Chondrocyte (in vitro differentiated cells): ENCODE measurements around the gene UBASH3B. TPM values are rescaled to one million over a fixed set of nuclear protein-coding genes. Genes with fewer than 3 reads are reported as not detected.

ENCODE experiments used
- DNase-seq: peaks from one replicate; pipeline ENCODE4 v3.0.0; 2021; ENCODE audit warnings: mixed read lengths, low spot score
- H3K27ac Mint-ChIP-seq: one replicate; pipeline ENCODE4 v1.8.0; 2021; ENCODE audit warnings: mild to moderate bottlenecking, moderate library complexity, mixed read lengths; ENCODE audit not compliant: unreplicated experiment
- H3K27me3 Mint-ChIP-seq: 2 replicates; pipeline ENCODE4 v1.8.0; 2021; ENCODE audit warnings: low read depth, mixed read lengths
- H3K36me3 Mint-ChIP-seq: 2 replicates; pipeline ENCODE4 v1.8.0; 2021; ENCODE audit warnings: low read depth, mixed read lengths
- H3K4me1 Mint-ChIP-seq: 2 replicates; pipeline ENCODE4 v1.8.0; 2021; ENCODE audit warnings: low read depth, mild to moderate bottlenecking, mixed read lengths
- H3K4me3 Mint-ChIP-seq: one replicate; pipeline ENCODE4 v1.8.0; 2021; ENCODE audit warnings: mild to moderate bottlenecking, moderate library complexity, mixed read lengths; ENCODE audit not compliant: unreplicated experiment
- H3K9me3 Mint-ChIP-seq: 2 replicates; pipeline ENCODE4 v1.8.0; 2021; ENCODE audit warnings: low read depth, mixed read lengths
- total RNA-seq: library from RNA; stranded (reverse); gene quantifications from 3 replicates; pipeline ENCODE4 v1.2.1, GENCODE V29; 2021
- TF ChIP-seq, protein P1 (sequence below): fragments of 200-600 bp; sonication (generic); IDR thresholded peaks from 2 replicates; pipeline ENCODE4 v1.5.0; 2021; ENCODE audit warnings: antibody characterized with exemption, mild to moderate bottlenecking, moderate library complexity

Gene UBASH3B
- total RNA-seq, 1 donor from 2014 or later, result 14.4 TPM

GRCh38 chr11:122772945-122773344, 117.4 kb downstream of the UBASH3B start:
- TF ChIP-seq, protein P1, sequence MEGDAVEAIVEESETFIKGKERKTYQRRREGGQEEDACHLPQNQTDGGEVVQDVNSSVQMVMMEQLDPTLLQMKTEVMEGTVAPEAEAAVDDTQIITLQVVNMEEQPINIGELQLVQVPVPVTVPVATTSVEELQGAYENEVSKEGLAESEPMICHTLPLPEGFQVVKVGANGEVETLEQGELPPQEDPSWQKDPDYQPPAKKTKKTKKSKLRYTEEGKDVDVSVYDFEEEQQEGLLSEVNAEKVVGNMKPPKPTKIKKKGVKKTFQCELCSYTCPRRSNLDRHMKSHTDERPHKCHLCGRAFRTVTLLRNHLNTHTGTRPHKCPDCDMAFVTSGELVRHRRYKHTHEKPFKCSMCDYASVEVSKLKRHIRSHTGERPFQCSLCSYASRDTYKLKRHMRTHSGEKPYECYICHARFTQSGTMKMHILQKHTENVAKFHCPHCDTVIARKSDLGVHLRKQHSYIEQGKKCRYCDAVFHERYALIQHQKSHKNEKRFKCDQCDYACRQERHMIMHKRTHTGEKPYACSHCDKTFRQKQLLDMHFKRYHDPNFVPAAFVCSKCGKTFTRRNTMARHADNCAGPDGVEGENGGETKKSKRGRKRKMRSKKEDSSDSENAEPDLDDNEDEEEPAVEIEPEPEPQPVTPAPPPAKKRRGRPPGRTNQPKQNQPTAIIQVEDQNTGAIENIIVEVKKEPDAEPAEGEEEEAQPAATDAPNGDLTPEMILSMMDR, result no peak
- Mint-ChIP-seq H3K27me3 (no peaks in the 10 kb centered on the region), H3K4me1 (peaks cover 32% of the 10 kb centered on the region), H3K27ac (no peak overlapping the region), H3K9me3 (no peaks in the 10 kb centered on the region), H3K4me3 (no peak overlapping the region), H3K36me3 (no peaks in the 10 kb centered on the region)
- no peak for DNase-seq

DNA sequence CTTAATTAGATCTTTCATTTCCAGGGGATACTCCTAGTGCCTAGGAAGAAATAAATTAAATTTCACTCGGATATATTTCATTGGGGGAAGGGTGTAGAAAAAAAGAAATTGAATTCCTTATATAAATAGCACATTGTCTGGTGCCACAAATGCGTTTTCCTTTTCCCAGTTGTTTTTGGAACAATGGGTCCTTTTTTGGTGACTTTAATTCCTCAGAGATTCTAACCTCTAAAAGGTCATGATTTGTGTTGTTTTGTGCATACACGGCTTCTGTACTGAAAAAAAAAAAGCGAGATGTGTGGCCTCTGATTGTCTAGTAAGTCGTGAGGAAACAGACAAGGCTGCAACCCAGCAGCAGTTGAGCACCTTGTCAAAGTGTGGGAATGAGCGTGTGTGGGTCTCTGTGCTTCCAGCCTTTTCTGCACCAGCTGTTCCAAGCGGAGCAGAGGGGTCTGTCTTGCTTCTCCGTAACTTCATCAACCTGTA, 118.3 kb downstream of the UBASH3B start:
- H3K9me3 Mint-ChIP-seq, result no peaks in the 10 kb centered on the region
- H3K27ac Mint-ChIP-seq, result peak overlapping the region; percentile 30

DNA sequence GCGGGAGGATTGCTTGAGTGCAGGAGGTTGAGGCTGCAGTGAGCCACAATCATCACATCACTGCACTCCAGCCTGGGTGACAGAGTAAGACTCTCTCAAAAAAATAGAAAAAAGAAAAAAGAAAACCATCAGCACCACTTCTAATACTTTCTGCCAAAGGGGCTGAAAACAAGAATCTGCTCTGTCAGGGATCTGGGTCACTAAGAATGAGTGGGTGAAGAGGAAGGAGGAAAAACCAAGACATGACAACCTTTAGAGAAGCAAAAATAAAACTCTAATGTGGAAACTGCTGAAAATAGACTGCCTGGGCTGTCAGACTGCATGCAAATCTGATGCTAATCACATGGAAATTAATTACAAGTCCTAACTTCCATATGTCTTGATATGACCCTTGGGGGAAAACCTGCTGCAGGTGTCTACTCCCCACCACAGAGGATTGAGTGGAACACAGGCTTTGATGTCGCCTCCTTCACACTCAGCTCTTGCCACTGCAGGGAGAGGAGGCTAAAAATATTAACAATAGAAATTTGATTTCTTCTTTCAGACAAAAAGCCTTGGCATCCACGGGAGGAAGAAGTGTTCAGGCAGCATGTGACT, 120.3 kb downstream of the UBASH3B start:
- H3K27me3 Mint-ChIP-seq, result no peaks in the 10 kb centered on the region
- DNase-seq, result no peak
- H3K4me3 Mint-ChIP-seq, result no peak overlapping the region
- TF ChIP-seq, protein P1, result no peak
- no peaks in the 10 kb centered on the region for H3K9me3 Mint-ChIP-seq
- H3K36me3 Mint-ChIP-seq, result peaks cover 1% of the 10 kb centered on the region
- H3K27ac Mint-ChIP-seq, result no peak overlapping the region
- peaks cover 33% of the 10 kb centered on the region for H3K4me1 Mint-ChIP-seq

More for the DNA sequence above, 118.3 kb downstream of the UBASH3B start:
- Mint-ChIP-seq H3K4me1 (peaks cover 36% of the 10 kb centered on the region), H3K36me3 (no peaks in the 10 kb centered on the region), H3K27me3 (no peaks in the 10 kb centered on the region), H3K4me3 (no peak overlapping the region)
- DNase-seq, result no peak
- TF ChIP-seq, protein P1, result no peak

DNA sequence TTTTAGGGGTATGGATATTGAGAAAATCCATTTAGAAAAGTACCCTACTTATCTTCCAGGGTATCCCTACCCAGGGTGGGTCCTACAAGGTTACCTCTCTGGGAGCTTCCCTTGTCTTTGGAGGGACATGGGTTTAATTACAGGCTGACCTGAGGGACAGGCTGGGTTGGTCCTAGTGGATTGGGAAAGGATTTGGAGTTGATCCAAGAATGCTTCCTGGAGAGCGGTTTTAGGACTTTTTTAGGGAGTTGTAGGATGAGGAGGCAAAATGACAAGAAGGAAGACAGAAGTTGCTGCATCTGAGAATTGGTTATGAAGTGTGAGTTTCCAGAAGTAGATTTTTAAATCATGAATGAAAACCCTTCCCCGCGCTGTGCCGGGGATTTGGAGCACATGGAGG, 121.0 kb downstream of the UBASH3B start:
- peaks cover 40% of the 10 kb centered on the region for H3K4me1 Mint-ChIP-seq
- TF ChIP-seq, protein P1, result no peak

DNA sequence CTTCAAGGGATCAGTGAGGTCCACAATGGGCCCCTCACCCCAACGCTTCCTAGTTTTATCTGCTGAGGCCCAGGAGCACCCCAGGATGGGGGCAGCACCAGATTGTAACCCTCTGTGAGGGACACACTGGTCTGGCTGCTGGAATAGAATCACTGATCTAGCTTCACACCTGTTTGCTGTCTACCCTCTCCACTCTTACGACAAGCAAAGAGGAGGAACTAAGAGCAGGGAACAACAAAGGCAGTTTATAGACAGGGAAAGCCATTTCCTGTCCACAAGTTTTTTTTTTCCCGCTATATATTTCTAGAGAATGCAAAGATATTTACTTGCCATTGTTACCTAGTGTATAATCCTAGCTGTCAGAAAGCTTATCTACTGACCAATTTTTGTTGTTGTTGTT, 121.8 kb downstream of the UBASH3B start:
- TF ChIP-seq, protein P1, result no peak
- peaks cover 40% of the 10 kb centered on the region for H3K4me1 Mint-ChIP-seq
- H3K27me3 Mint-ChIP-seq, result no peaks in the 10 kb centered on the region
- H3K36me3 Mint-ChIP-seq, result peaks cover 1% of the 10 kb centered on the region
- H3K27ac Mint-ChIP-seq, result no peak overlapping the region
- no peak for DNase-seq
- no peaks in the 10 kb centered on the region for H3K9me3 Mint-ChIP-seq
- no peak overlapping the region for H3K4me3 Mint-ChIP-seq

More for the DNA sequence above, 121.0 kb downstream of the UBASH3B start:
- H3K27me3 Mint-ChIP-seq, result no peaks in the 10 kb centered on the region
- no peak for DNase-seq
- peaks cover 1% of the 10 kb centered on the region for H3K36me3 Mint-ChIP-seq
- H3K9me3 Mint-ChIP-seq, result no peaks in the 10 kb centered on the region
- H3K27ac Mint-ChIP-seq, result no peak overlapping the region
- no peak overlapping the region for H3K4me3 Mint-ChIP-seq
